Naive thymus-derived CD4-positive, alpha-beta T cell (primary cell): ENCODE results near the gene RAPGEF5. TPM values are rescaled to one million over a fixed set of nuclear protein-coding genes. Genes with fewer than 3 reads are reported as not detected.

Experiments
- ATAC-seq: fragments of 150-1000 bp; cut with Tn5 transposase; 2 replicates; pipeline ENCODE4 v1.10.0; 2021; ENCODE audit warnings: mild to moderate bottlenecking, moderate library complexity
- CTCF ChIA-PET: fragments of 350-600 bp; sonication (Branson Sonifier 250); formaldehyde crosslinking; loops from one replicate; lab custom pipeline; 2021; ENCODE audit warnings: antibody characterized with exemption; lab: Charles Lee
- POLR2A ChIA-PET: fragments of 350-600 bp; sonication (Branson Sonifier 250); formaldehyde crosslinking; loops from one replicate; lab custom pipeline; 2021; ENCODE audit warnings: antibody characterized with exemption, inconsistent platforms; lab: Charles Lee
- DNase-seq, 9 donors: peaks; one replicate each; pipeline versions ENCODE4 v3.0.0 to v3.0.0-alpha.2; 2020 to 2022; ENCODE audit warnings: mixed read lengths in 1 of 9
- H3K27ac ChIP-seq: one replicate; pipeline ENCODE4 v1.7.0; 2013; ENCODE audit warnings: mild to moderate bottlenecking, low read depth, low read length, moderate library complexity
- H3K27me3 ChIP-seq, 2 donors: one replicate each; pipeline ENCODE4 v1.7.0; 2013; ENCODE audit warnings: low read length in 2 of 2, mild to moderate bottlenecking in 2 of 2, moderate library complexity in 2 of 2; ENCODE audit not compliant: control insufficient read depth in 2 of 2, insufficient read depth in 2 of 2
- H3K36me3 ChIP-seq, 3 experiments: 1 replicate in 2 of 3; 2 replicates in 1 of 3; pipeline ENCODE4 v1.7.0; 2013; ENCODE audit warnings: low read length in 3 of 3, mild to moderate bottlenecking in 3 of 3, moderate library complexity in 1 of 3; ENCODE audit not compliant: insufficient read depth in 3 of 3, control insufficient read depth in 2 of 3
- H3K4me1 ChIP-seq, 2 donors: one replicate each; pipeline ENCODE4 v1.7.0; 2013; ENCODE audit warnings: low read length in 2 of 2, mild to moderate bottlenecking in 2 of 2, moderate library complexity in 1 of 2; ENCODE audit not compliant: control insufficient read depth in 2 of 2, insufficient read depth in 2 of 2
- H3K4me3 ChIP-seq: 2 replicates; pipeline ENCODE4 v1.7.0; 2013; ENCODE audit warnings: mild to moderate bottlenecking, low read length
- H3K9me3 ChIP-seq, 3 experiments: 1 replicate in 2 of 3; 2 replicates in 1 of 3; pipeline ENCODE4 v1.7.0; 2013; ENCODE audit warnings: low read length in 3 of 3; ENCODE audit not compliant: control insufficient read depth in 2 of 3
- H3K27ac Mint-ChIP-seq, 9 donors: one replicate each; pipeline ENCODE4 v1.8.0; 2020 to 2022; ENCODE audit warnings: mixed read lengths in 9 of 9, mild to moderate bottlenecking in 8 of 9, moderate library complexity in 5 of 9, inconsistent platforms in 2 of 9
- H3K27me3 Mint-ChIP-seq, 5 donors: one replicate each; pipeline ENCODE4 v1.8.0; 2021 to 2022; ENCODE audit warnings: mixed read lengths in 5 of 5, mild to moderate bottlenecking in 1 of 5
- H3K36me3 Mint-ChIP-seq, 5 donors: one replicate each; pipeline ENCODE4 v1.8.0; 2020 to 2022; ENCODE audit warnings: mixed read lengths in 5 of 5, mild to moderate bottlenecking in 3 of 5, inconsistent platforms in 1 of 5
- H3K4me1 Mint-ChIP-seq, 7 donors: one replicate each; pipeline ENCODE4 v1.8.0; 2020 to 2022; ENCODE audit warnings: mixed read lengths in 7 of 7, mild to moderate bottlenecking in 3 of 7, inconsistent platforms in 1 of 7
- H3K4me3 Mint-ChIP-seq, 10 donors: one replicate each; pipeline ENCODE4 v1.8.0; 2020 to 2022; ENCODE audit warnings: mild to moderate bottlenecking in 10 of 10, mixed read lengths in 10 of 10, moderate library complexity in 6 of 10, inconsistent platforms in 2 of 10
- H3K9me3 Mint-ChIP-seq, 11 donors: one replicate each; pipeline ENCODE4 v1.8.0; 2020 to 2022; ENCODE audit warnings: mixed read lengths in 11 of 11, mild to moderate bottlenecking in 4 of 11, inconsistent platforms in 1 of 11, moderate library complexity in 1 of 11
- intact Hi-C, 2 donors: fragments of 100-400 bp; cut with micrococcal nuclease; formaldehyde crosslinking; loops; one replicate each; pipeline ENCODE4 v1.15.1; 2023
- polyA plus RNA-seq, 2 donors: library from polyadenylated mRNA; unstranded; fragments of 300-500 nt; fragmentation: Illumina TruSeq; gene quantifications; one replicate each; pipeline ENCODE4 v1.2.3, GENCODE V29; 2021
- total RNA-seq, 6 experiments: library from RNA in 5 of 6; stranded (reverse) in 5 of 6; gene quantifications; 1 replicate in 5 of 6; 2 replicates in 1 of 6; pipeline ENCODE4 v1.2.3 and lab custom pipeline; 2021 to 2026

Gene RAPGEF5
- total and polyA plus RNA-seq, 7 experiments from 2014 or later = 0.17 to 0.93 TPM; not detected in 5

DNA sequence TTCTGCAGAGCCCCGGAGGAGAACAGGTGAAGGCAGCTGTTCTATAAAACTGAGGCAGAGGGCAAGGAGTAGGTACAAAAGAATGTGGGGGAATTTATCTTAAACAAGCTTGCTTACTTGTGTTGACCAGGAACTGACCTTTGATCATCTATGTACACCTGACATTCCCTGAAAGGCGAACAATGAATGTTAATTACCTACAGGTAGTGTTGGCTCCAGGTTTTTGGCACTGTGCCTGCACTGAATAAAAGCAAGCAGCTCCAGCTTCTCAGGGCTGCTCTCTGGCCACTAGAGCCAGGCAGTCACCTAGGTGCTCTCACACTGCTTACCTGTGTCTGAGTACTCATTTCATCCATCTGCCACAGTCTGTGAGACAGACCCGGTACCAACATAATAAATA, 87.0 kb downstream of the RAPGEF5 start:
- Mint-ChIP-seq H3K27ac (no peak overlapping the region), H3K36me3 (no peaks in the 10 kb centered on the region), H3K4me3 (no peak overlapping the region), H3K27me3 (peaks cover 5 to 31% (median 11%) of the 10 kb centered on the region in 5 donors), H3K9me3 (peaks cover 0 to 2% (median 0%) of the 10 kb centered on the region in 11 donors), H3K4me1 (peaks cover 0 to 10% (median 7%) of the 10 kb centered on the region in 7 donors)
- Histone ChIP-seq H3K36me3 (no peaks in the 10 kb centered on the region), H3K27me3 (no peaks in the 10 kb centered on the region), H3K9me3 (no peaks in the 10 kb centered on the region), H3K4me3 (no peak overlapping the region), H3K27ac (no peak overlapping the region), H3K4me1 (no peaks in the 10 kb centered on the region)
- POLR2A ChIA-PET = no interaction called here
- ATAC-seq (no peak), DNase-seq (no peak)
- intact Hi-C loops = no loop called here
- CTCF ChIA-PET = no interaction called here

DNA sequence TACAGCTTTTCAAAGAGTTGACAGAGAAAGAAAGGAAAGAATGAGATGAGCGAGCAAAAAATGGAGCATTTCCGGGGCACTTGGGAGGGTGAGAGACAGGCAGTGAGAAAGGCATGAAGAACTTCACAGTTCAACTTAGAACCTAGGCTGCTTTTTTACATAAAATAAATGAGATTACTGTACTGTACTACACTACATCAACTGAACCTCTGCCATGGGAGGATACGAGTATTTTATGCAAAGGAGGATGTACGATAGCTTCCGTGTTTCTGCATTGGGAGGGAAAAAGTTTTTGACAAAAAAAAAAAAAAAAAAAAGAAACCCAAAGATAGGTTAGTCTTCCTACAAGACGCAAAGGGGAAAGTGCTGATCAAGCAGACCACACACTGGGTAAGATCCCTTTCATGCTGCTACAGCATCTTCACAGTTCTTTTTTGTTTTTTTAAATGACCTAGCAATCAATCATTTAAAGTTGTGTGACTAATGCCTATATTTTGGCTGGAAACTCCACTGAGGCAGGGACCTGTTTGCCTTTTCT, 88.0 kb downstream of the RAPGEF5 start:
- peaks cover 0 to 10% (median 7%) of the 10 kb centered on the region in 7 donors for H3K4me1 Mint-ChIP-seq
- no peaks in the 10 kb centered on the region for H3K36me3 Mint-ChIP-seq
- H3K4me3 Mint-ChIP-seq = peak overlapping the region in 6 of 10 donors; percentile 20 to 69 (median 42)
- ChIA-PET CTCF (no interaction called here), POLR2A (no interaction called here)
- peaks cover 0 to 30% (median 11%) of the 10 kb centered on the region in 5 donors for H3K27me3 Mint-ChIP-seq
- H3K4me1 ChIP-seq = no peaks in the 10 kb centered on the region
- H3K9me3 Mint-ChIP-seq = no peaks in the 10 kb centered on the region
- H3K9me3 ChIP-seq = no peaks in the 10 kb centered on the region
- DNase-seq = peak in 1 of 9 donors; percentile 5
- H3K4me3 ChIP-seq = no peak overlapping the region
- no peaks in the 10 kb centered on the region for H3K27me3 ChIP-seq
- no peak overlapping the region for H3K27ac ChIP-seq
- H3K36me3 ChIP-seq = no peaks in the 10 kb centered on the region
- intact Hi-C loops = no loop called here
- peak overlapping the region in 2 of 9 donors; percentile 14 to 50 for H3K27ac Mint-ChIP-seq
- ATAC-seq = no peak

- Histone ChIP-seq H3K36me3 (no peaks in the 10 kb centered on the region), H3K4me1 (no peaks in the 10 kb centered on the region), H3K27ac (no peak overlapping the region), H3K9me3 (no peaks in the 10 kb centered on the region), H3K4me3 (no peak overlapping the region), H3K27me3 (no peaks in the 10 kb centered on the region)
- Mint-ChIP-seq H3K4me3 (no peak overlapping the region), H3K36me3 (no peaks in the 10 kb centered on the region), H3K9me3 (no peaks in the 10 kb centered on the region), H3K27me3 (peaks cover 0 to 30% (median 11%) of the 10 kb centered on the region in 5 donors), H3K27ac (no peak overlapping the region), H3K4me1 (peaks cover 0 to 10% (median 7%) of the 10 kb centered on the region in 7 donors)
- CTCF ChIA-PET = no interaction called here
- no peak for DNase-seq
- intact Hi-C loops = no loop called here
- POLR2A ChIA-PET = no interaction called here
- ATAC-seq = no peak
These were observed 88.9 kb downstream of the RAPGEF5 start for GRCh38 chr7:22267930-22268615.

DNA sequence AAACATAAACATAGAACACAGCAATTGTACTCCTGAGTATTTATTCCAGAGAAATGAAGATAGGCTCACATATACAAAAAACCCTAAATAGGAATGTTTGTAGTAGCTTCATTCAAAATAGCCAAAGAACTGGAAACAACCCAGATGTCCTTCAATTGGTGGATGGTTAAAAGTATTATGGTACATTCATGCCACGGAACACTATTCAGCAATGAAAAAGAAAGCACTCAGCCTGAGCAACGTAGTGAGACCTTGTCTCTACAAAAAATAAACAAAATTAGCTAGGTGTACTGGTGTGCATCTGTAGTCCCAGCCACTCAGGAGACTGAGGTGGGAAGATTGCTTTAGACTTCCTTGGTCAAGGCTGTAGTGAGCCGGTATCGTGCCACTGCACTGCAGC, 94.4 kb downstream of the RAPGEF5 start:
- H3K9me3 Mint-ChIP-seq = peaks cover 0 to 5% (median 0%) of the 10 kb centered on the region in 11 donors
- H3K36me3 Mint-ChIP-seq = no peaks in the 10 kb centered on the region
- H3K4me1 ChIP-seq = no peaks in the 10 kb centered on the region
- H3K4me3 ChIP-seq = no peak overlapping the region
- CTCF ChIA-PET = no interaction called here
- DNase-seq (no peak), ATAC-seq (no peak)
- H3K4me3 Mint-ChIP-seq = no peak overlapping the region
- no peaks in the 10 kb centered on the region for H3K9me3 ChIP-seq
- H3K36me3 ChIP-seq = no peaks in the 10 kb centered on the region
- no peaks in the 10 kb centered on the region for H3K27me3 ChIP-seq
- POLR2A ChIA-PET = no interaction called here
- no peaks in the 10 kb centered on the region for H3K4me1 Mint-ChIP-seq
- intact Hi-C loops = no loop called here
- H3K27me3 Mint-ChIP-seq = peaks cover 5 to 17% (median 8%) of the 10 kb centered on the region in 5 donors
- no peak overlapping the region for H3K27ac ChIP-seq
- no peak overlapping the region for H3K27ac Mint-ChIP-seq

- H3K27ac Mint-ChIP-seq = no peak overlapping the region
- peaks cover 0 to 6% (median 0%) of the 10 kb centered on the region in 7 donors for H3K4me1 Mint-ChIP-seq
- H3K9me3 Mint-ChIP-seq = peaks cover 0 to 5% (median 0%) of the 10 kb centered on the region in 11 donors
- H3K27ac ChIP-seq = no peak overlapping the region
- H3K4me1 ChIP-seq = no peaks in the 10 kb centered on the region
- H3K4me3 Mint-ChIP-seq = no peak overlapping the region
- intact Hi-C loops = loop anchor here in 1 of 2 donors (10.0 kb wide), 1 partner anchor 142 kb away; no protein-coding TSS in a partner anchor
- ChIA-PET CTCF (no interaction called here), POLR2A (no interaction called here)
- H3K9me3 ChIP-seq = no peaks in the 10 kb centered on the region
- no peaks in the 10 kb centered on the region for H3K36me3 ChIP-seq
- ATAC-seq (no peak), DNase-seq (no peak)
- H3K27me3 Mint-ChIP-seq = peaks cover 11 to 24% (median 13%) of the 10 kb centered on the region in 5 donors
- H3K36me3 Mint-ChIP-seq = no peaks in the 10 kb centered on the region
- H3K27me3 ChIP-seq = no peaks in the 10 kb centered on the region
- H3K4me3 ChIP-seq = no peak overlapping the region
These were observed 100.3 kb downstream of the RAPGEF5 start for GRCh38 chr7:22256541-22257096.

DNA sequence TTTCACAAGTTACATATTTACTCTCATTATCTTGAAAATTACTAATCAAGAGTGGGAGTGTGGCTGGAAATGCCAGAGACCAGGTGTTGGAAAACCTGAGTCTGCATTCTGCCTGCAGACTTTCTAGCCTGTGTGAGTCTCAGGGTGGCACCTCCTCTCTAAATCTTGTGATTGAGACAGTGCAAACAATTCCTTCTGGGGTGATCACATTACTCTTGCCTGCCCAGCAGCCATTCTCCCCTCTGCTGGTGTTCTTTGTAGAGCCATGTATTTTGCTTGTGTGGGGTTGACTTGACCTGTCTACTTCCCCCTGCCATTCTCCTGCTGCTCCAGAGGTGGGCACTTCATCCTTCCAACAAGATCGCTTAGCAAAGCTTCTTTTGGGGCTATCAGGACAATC, 101.1 kb downstream of the RAPGEF5 start:
- no peak for ATAC-seq
- DNase-seq = no peak
- Histone ChIP-seq H3K4me1 (no peaks in the 10 kb centered on the region), H3K36me3 (no peaks in the 10 kb centered on the region), H3K27me3 (no peaks in the 10 kb centered on the region), H3K4me3 (no peak overlapping the region), H3K27ac (no peak overlapping the region), H3K9me3 (no peaks in the 10 kb centered on the region)
- ChIA-PET POLR2A (no interaction called here), CTCF (no interaction called here)
- Mint-ChIP-seq H3K4me1 (peaks cover 0 to 6% (median 0%) of the 10 kb centered on the region in 7 donors), H3K9me3 (peaks cover 0 to 5% (median 0%) of the 10 kb centered on the region in 11 donors), H3K27ac (no peak overlapping the region), H3K4me3 (no peak overlapping the region), H3K27me3 (peaks cover 11 to 24% (median 14%) of the 10 kb centered on the region in 5 donors), H3K36me3 (no peaks in the 10 kb centered on the region)
- intact Hi-C loops = loop anchor here in 1 of 2 donors (10.0 kb wide), 1 partner anchor 141 kb away; no protein-coding TSS in a partner anchor
